Measurements from ENCODE around the gene MRPS18B.

MRPS18B gene

DNA sequence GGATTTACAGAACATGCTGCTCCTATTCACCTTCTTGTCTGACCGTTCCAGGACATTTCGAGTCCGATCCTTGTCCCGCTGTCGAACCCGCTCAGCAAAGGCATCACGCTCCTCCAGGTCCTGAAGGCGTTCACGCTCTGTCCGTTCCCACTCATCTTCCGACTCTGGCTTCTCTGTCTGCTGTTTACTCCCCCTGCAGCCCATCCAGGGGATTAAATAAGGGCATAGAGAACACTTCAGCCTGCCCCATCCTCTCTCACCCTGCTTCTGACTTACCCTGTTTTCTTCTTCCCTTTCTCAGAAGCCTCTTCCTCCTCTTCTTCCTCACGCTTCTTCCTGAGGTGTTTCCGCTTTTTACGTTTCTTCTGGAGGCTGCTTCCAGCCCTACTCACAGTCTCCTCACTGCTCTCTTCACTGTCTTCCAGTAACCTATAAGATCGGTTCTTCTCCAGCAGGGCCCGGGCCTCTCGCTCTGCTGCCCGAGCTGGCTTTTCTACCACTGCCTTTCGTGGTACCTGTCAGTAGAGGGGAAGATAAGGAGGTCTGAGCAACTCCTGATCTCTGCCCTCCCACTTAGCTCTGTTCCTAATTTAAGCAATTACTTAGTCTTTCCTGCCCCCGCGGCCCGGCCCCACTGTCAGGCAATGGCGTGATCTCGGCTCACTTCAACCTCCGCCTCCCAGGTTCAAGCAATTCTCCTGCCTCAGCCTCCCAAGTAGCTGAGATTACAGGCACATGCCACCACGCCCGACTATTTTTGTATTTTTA is 53.3 kb downstream of the MRPS18B start:
- Histone ChIP-seq H3K9ac (ENCODE audit: low read length) (no peak overlapping the region), H3K27me3 (ENCODE audit: control insufficient read depth in 1 of 2, insufficient read depth in 2 of 2, low read length in 2 of 2) (no peaks in the 10 kb centered on the region), H3K9me3 (ENCODE audit: low read length) (no peaks in the 10 kb centered on the region), H3K27ac (ENCODE audit: low read depth, low read length) (no peak overlapping the region), H3K4me3 (ENCODE audit: low read depth in 1 of 2, low read length in 2 of 2) (no peak overlapping the region), H3K4me1 (ENCODE audit: insufficient read depth, low read length) (peaks cover 15% of the 10 kb centered on the region), H3K36me3 (ENCODE audit: insufficient read depth, low read length) (peaks cover 28% of the 10 kb centered on the region)

GRCh38 chr6:30672445-30673253 is 55.0 kb downstream of the MRPS18B start, which contains the start of gene DHX16:
DHX16 (minus strand) TSS chr6:30673006; CDS start chr6:30672841, 165 bp downstream.
- peak within 1 kb of the TSS; percentile 90 for H3K9ac ChIP-seq (ENCODE audit: low read length)
- peaks cover 15% of the 10 kb centered on the region for H3K4me1 ChIP-seq (ENCODE audit: insufficient read depth, low read length)
- peak within 1 kb of the TSS; percentile 88 to 99 for H3K4me3 ChIP-seq (ENCODE audit: low read depth in 1 of 2, low read length in 2 of 2)
- peak within 1 kb of the TSS; percentile 94 for H3K27ac ChIP-seq (ENCODE audit: low read depth, low read length)
- no peaks in the 10 kb centered on the region for H3K9me3 ChIP-seq (ENCODE audit: low read length)
- H3K36me3 ChIP-seq (ENCODE audit: insufficient read depth, low read length): peaks cover 36% of the 10 kb centered on the region
- no peaks in the 10 kb centered on the region for H3K27me3 ChIP-seq (ENCODE audit: control insufficient read depth in 1 of 2, insufficient read depth in 2 of 2, low read length in 2 of 2)

Data from muscle layer of colon (tissue), 2 donors.